M059J (cell line): ENCODE measurements around the gene MMP17. TPM values are rescaled to one million over a fixed set of nuclear protein-coding genes. Genes with fewer than 3 reads are reported as not detected.
A peak's percentile ranks its signal among the peaks of the same experiment; 100 is the strongest.

Experiments used
- DNase-seq: peaks from one replicate; pipeline ENCODE4 v3.0.0-alpha.2; 2012; ENCODE audit warnings: low read depth
- total RNA-seq: library from RNA; depleted of rRNA; stranded (reverse); fragments of >200 nt; shearing (Covaris generic); gene quantifications from 2 replicates; pipeline ENCODE4 v1.2.3, GENCODE V29; 2014

The MMP17 gene
- total RNA-seq, 1 experiment from 2014 or later, result 10.1 TPM

DNA sequence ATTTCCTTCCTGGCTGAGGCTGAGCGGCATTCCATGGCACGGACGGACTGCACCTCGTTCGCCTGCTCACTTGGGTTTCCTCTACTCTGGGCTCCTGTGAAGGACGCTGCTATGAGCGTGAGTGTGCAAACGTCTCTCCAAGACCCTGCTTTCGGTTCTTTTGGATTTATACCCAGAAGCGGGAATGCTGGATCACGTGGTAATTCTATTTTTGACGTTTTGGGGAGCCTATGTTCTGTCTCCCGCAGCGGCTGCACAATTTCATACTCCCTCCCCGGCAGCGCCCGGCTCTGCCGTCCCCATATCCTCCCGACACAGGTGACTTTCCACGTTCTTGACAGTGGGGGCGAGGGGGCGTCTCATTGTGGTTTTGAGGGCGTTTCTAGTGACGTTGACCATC lies 20.6 kb downstream of the MMP17 start:
- DNase-seq, result no peak

- DNase-seq, result no peak
Observed at GRCh38 chr12:131849700-131850553, 21.7 kb downstream of the MMP17 start.

DNA sequence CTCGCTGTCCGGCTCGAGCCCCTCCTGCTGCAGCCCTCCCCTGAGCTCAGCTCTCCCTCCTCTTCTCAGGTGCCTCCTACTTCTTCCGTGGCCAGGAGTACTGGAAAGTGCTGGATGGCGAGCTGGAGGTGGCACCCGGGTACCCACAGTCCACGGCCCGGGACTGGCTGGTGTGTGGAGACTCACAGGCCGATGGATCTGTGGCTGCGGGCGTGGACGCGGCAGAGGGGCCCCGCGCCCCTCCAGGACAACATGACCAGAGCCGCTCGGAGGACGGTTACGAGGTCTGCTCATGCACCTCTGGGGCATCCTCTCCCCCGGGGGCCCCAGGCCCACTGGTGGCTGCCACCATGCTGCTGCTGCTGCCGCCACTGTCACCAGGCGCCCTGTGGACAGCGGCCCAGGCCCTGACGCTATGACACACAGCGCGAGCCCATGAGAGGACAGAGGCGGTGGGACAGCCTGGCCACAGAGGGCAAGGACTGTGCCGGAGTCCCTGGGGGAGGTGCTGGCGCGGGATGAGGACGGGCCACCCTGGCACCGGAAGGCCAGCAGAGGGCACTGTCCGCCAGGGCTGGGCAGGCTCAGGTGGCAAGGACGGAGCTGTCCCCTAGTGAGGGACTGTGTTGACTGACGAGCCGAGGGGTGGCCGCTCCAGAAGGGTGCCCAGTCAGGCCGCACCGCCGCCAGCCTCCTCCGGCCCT lies 22.8 kb downstream of the MMP17 start:
- no peak for DNase-seq

- DNase-seq, result no peak
Observed at GRCh38 chr12:131851741-131852550, 23.8 kb downstream of the MMP17 start.

DNA sequence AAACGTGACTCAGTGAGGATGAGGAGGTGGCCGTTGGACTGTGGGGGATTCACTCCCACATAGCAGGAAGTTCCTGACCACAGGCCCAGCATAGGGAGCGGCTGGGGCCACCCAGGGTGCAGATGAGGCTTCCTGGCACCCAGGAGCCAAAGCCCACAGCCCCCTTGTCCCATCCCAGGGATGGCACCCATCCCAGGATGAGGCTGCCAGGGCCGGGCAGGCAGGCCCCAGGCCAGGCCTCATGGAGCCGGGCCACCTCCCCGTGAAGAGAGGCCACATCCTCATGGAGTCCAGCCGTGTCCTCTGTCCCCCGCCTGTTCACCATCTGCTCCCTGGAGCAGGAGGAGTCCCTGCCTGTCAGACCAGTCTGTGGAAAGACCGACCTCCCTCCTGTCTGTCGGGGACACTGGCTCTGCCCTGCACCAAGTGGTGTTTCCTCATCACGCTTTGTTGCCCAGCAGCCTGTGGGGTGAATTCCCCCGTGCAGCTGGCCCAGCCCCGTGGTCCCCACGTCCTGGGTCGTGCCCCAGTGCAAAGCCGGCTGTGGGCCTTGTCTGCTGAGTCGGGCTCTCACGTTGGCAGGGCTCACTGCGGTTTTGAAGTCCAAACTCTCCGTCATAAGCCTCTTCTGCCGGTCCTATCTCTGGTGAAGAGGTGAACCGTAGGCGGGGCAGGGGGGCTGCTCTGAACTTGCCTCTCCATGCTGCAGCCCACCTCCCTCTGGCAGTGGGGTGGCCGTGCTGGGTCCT lies 24.5 kb downstream of the MMP17 start:
- peak; percentile 35 for DNase-seq

GRCh38 chr12:131853832-131854797 lies 25.9 kb downstream of the MMP17 start:
- no peak for DNase-seq

DNA sequence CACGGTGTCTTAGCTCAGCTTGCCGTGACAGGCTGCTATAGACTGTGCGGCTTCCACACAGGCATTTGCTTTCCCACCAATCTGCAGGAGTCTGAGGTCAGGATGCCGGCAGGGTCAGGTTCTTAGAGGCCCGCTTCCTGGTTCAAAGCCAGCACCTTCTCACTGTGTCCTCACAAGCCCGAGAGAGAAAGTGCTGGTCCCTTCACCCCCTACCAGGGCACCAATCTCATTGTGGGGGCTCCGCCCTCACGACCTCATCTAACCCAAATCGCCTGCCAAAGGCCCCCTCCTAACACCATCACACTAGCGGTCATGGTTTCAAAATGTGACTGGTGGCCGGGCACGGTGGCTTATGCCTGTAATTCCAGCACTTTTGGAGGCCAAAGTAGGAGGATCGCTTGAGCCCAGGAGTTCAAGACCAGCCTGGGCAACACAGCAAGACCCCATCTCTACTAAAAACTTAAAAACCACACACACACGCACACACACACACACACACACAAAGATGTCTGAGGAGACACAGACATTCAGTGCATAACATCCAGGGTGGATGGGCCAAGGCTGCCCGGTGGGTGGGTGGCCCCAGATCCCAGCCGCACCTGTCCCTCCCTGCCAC lies 26.8 kb downstream of the MMP17 start:
- no peak for DNase-seq

DNA sequence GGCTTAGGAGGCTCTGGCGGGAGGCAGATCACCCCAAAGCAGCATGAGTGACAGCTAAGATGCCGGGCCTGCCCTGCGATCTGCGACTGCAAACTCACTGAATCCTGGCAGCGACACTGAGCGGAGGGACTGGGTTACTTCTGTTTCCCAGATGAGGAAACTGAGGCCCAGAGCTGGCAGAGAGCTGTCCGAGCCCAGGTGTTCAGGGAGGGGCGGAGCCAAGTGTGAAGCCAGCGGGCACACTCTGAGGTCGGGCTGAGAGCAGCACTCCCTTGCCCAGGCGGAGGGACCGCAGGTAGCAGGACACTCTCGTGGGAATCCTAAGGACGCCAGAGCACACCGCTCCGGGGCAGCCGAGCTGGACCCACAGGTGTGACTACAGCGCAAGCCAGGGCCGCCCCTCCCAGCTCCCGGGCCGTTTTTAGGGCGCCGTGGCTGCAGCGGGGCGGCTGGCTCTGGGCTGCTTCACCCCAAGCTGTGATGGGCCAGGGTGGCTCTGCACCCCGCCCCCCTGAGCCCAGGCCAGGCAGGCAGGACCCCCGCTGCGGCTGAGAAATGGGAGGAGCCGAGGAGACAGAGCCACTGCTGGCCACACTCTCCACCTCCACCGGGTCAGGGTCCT lies 27.4 kb downstream of the MMP17 start:
- no peak for DNase-seq

DNA sequence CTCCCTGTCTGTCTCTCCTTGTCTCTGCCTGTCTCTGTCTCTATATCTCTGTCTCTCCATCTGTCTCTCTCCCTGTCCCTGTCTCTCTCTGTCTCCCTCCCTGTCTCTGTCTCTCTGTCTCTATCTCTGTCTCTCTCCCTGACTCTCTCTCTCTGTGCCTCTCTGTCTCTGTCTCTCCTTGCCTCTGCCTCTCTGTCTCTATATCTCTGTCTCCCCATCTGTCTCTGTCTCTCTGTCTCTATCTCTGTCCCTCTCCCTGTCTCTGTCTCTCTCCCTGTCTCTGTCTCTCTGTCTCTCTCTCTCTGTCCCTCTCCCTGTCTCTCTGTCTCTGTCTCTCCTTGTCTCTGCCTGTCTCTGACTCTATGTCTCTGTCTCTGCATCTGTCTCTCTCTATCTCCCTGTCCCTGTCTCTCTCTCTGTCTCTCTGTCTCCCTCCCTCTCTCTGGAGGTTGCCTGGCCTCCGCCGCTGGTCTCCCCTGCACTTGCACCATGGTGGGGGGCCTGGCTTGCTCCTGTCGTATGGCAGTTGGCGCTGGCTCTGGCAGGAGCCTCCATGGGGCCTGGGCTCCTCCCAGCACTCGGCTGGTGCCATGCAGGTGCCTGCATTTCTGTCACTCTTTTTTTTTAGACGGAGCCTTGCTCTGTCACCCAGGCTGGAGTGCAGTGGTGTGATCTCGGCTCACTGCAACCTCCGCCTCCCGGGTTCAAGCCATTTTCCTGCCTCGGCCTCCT lies 28.3 kb downstream of the MMP17 start:
- DNase-seq, result no peak

DNA sequence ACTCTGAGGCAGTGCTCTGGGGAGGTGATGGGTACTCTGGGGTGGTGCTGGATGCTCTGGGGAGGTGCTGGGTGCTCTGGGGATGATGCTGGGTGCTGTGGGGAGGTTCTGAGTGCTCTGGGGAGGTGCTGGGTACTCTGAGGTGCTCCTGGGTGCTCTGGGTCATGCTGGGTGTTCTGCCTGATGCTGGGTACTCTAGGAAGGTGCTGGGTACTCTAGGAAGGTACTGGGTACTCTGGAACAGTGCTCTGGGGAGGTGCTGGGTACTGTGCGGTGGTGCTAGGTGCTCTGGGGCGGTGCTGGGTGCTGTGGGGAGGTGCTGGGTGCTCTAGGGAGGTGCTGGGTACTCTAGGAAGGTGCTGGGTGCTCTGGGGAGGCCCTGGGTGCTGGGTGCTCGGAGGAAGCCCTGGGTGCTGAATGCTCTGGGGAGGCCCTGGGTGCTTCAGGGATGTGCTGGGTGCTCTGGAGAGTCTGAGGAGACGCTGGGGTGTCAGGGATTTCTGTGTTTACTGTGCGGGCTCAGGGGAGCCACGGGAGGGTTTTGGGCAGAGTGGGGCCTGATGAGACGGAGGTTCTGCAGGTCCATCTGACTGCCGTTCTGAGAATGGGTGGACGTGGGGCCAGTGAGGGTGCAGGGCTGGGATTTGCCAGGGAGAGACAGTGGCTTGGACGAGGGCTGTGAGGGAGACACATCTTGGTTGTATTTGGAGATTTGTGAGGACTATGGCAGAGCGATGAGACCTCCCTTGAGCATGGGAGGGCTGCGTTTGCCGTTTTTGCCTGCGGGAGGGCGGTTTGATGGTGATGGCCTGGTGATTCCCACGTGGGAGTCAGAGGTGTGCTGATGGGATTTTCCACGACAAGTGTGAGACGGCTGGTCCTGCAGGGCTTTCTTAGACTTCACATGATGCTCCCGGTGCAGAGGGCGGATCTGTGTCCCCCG lies 30.0 kb downstream of the MMP17 start:
- DNase-seq, result no peak

- DNase-seq, result peak; percentile 90
Observed at GRCh38 chr12:131860472-131861260, 32.5 kb downstream of the MMP17 start.

GRCh38 chr12:131861261-131862083 lies 33.3 kb downstream of the MMP17 start:
- no peak for DNase-seq

GRCh38 chr12:131862084-131862441 lies 33.9 kb downstream of the MMP17 start:
- no peak for DNase-seq

GRCh38 chr12:131862600-131862993 lies 34.4 kb downstream of the MMP17 start:
- DNase-seq, result no peak

GRCh38 chr12:131862994-131863710 lies 35.0 kb downstream of the MMP17 start:
- DNase-seq, result no peak
